NT2/D1 (cell line): ENCODE data around the gene PLEKHA3.

Source experiments
- SUZ12 ChIP-seq: IDR thresholded peaks from 2 replicates; pipeline ENCODE4 v1.6.1; 2011; ENCODE audit not compliant: insufficient read length, insufficient read depth; ENCODE audit errors: extremely low read depth
- ZNF274 ChIP-seq: IDR thresholded peaks from 2 replicates; pipeline ENCODE4 v1.6.1; 2011; ENCODE audit warnings: mild to moderate bottlenecking, low read depth, low read length

GRCh38 chr2:178441426-178441825, 38.8 kb upstream of the PLEKHA3 start:
- TF ChIP-seq SUZ12 (no peak), ZNF274 (no peak)
